GM19025 (cell line): ENCODE measurements around the gene EFNB3.

Experiments used
- ATAC-seq: cut with Tn5 transposase; IDR thresholded peaks from one replicate; pipeline ENCODE4 v1.9.1; 2021; ENCODE audit warnings: mild to moderate bottlenecking, low read depth, moderate library complexity; ENCODE audit not compliant: unreplicated experiment

EFNB3 gene

DNA sequence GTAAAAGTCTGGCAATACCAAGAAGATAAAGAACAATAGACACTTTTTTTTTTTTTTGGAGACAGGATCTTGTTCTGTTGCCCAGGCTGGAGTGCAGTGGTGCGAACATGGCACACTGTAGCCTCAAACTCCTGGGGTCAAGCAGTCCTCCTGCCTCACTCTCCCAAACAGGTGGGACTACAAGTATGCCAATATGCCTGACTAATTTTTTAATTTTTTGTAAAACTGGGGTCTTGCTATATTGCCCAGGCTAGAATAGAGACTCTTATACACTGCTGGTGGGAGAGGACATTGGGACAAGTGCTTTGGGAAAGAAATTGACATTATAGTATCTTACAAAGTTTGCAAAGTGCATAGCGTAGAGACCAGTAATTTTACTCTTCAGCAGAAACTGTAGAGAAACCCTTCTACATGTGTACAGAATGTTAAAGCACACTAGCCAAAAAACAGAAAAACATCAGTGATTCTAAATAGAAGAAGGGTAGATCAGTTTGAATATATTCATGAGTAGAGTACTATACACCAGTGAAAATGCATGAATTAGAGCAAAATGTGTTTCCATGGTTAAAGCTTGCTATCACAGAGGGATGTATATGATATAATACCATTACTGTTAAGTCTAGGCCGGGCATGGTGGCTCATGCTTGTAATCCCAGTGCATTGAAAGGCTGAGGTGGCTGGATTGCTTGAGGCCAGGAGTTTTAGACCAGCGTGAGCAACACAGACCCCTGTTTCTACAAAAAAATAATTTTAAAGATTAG, 7.0 kb upstream of the EFNB3 start:
- no peak for ATAC-seq

DNA sequence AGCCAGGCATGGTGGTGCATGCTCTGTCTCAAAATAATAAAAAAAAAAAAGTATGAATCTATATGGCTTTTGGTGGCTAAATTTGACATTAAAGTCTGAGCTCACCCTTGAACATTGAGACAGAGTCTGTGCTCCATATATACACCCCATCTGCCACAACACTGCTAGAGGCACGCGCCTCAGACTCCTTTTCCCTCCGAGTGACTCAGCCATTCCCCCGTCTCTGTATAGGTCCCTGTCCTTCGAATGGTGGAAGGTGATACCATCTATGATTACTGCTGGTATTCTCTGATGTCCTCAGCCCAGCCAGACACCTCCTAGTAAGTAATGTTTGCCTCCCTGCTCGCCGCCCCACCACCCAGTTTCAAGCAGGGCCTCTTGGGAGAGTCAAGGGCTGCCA, 4.5 kb upstream of the EFNB3 start:
- no peak for ATAC-seq

DNA sequence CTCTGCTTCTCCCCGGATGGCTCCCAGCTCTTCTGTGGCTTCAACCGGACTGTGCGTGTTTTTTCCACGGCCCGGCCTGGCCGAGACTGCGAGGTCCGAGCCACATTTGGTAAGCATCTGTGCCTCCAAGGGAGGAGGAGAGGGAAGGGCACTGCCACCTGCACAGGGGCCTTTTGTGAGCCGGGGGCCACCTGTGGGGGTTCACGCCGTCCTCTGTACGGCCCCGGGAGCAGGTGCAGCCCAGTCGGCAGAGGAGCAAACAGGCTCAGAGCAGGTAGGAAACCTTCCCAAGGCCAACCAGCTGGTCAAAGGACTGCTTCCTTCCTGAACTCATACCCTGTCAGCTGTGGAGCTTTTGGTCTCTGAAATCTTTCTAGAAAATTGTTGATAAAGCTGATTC, 3.3 kb upstream of the EFNB3 start:
- ATAC-seq, result no peak

DNA sequence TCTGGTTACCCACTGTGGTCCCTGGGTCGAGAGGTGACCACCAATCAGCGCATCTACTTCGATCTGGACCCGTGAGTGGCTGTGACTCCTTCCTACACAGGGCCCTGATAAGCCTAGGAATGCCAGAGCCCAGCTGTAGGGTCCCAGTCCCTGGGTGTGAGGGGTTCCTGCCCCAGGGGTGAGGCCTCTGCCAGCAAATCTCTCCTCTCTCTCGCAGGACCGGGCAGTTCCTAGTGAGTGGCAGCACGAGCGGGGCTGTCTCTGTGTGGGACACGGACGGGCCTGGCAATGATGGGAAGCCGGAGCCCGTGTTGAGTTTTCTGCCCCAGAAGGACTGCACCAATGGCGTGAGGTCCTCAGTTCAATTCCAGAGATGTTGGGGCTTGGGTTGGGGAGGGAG, 2.2 kb upstream of the EFNB3 start:
- no peak for ATAC-seq

DNA sequence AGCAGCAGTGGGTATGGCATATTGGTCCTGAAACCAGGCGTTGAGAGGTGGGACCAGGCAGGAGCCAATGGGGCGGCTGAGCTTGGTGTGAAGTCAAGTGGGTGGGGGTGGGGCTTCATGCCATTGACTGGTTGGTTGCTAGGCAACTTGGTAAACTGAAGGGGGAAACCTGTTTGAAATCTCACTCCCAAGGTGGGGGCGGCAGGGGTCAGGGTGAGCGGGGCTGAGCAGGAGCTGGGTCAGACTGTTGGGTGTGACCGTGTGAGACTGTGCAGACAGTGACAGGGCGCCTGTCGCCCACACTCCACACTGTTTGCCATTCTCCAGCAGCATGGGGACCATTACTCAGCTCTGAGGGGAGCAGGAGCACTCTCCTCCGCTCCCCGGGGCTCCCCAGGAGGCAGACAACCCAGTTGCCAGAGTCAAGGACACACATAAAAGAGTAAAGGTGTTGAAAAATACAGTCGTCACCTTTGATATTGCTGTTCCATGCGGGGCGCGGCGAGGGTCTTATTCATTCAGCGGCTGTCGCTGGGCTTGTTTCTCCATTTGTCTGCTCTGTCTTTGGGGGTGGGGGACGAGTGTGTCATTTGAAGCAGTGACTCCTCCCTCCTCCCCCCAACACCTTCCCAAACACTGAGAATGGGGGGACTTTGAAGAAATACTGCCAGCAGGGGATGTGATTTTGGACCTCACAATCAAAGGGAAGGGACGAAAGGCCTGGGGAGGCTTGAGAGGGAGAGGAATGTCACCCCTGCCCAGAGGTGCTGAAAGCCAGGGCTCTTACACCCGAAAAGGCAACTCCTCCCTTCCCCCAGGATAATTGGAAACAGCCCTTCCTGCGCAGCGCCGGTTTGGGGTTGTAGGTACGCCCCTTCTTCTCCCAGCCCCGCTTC, 1.2 kb upstream of the EFNB3 start:
- ATAC-seq, result no peak

DNA sequence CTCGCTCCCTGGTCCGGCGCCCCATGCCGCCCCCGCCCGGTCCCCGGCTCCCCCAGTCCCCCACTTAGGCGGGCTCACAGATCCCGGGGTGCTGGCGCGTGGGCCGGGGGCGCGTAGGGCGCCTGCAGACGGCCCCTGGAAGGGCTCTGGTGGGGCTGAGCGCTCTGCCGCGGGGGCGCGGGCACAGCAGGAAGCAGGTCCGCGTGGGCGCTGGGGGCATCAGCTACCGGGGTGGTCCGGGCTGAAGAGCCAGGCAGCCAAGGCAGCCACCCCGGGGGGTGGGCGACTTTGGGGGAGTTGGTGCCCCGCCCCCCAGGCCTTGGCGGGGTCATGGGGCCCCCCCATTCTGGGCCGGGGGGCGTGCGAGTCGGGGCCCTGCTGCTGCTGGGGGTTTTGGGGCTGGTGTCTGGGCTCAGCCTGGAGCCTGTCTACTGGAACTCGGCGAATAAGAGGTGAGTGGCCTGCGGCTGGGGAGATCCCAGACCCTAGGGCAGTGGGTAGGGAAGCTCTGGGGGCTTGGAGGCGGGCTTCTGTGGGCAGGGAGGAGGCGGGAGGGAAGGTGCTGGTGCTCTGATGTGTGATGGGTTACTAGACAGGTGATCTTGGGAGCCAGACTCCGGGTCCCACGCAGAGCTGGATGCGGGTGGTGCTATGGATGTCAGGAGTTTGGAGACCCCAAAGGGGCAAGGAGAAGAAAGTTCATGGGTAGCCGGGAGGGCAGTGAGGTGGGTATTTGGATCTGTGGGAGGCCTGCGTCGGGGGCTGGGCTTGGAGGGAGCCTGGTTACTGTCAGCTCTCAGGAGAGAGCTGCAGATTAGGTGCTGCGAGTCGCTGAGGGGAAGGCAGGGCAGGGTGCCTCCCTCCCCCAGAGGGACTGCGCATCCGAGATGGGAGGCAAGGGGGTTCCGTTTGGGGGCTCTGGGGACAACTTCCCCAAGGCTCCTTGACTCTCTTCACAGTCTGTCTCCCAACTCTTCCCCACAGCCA, 560 bp downstream of the EFNB3 start:
- no peak for ATAC-seq

DNA sequence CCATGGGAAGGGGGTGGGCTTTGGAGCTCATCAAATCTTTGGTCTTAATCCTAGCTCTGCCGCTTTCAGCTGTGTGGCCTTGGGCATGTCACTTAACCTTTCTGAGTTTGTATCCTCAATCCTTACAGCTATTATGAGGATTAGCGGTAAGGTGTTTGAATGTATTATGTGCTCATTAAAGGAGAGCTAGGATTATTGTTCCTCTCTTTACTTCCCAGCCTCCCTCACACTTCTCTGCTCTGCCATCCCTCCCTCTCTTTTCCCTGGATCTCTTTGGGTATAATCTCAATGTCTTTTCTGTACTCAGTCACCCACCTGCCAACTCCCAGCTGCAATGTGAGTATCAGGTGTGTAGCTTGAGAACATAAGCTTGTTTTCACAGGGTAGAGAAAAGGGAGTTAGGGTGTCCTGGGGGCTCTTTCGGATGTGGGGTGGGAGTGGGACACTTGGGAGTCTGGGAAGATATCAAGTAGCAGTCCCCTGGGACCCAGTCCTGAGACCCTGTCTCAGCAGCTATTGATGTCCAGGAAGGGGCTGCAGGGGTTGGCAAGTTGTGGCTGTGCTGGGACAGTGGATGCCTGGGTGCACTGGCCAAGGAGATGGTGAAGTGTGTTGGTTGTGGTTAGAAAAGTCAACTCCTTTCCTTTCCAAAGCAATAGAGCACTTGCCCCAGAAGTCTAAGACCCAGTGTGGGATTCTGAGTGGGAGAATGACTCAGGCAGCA, 1.8 kb downstream of the EFNB3 start:
- ATAC-seq, result no peak

DNA sequence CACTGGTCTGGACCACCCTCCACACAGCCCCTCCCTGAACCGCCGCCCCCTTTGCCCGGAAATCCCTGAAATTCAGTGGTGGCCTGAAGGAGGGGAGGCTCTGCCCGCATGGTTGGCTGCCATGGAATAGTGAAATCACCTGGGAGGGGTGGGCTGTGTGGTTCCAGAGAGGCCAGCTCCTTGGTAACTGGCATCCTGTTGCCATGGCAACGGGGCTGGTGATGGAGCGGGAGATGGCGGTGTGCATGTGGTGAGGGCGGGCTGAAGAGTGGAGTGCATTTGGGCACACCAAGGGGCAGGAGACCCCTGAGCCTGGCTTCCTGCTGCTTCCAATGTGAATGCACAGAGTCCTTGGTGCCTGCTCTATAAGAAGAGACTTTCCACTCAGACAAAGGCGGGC, 2.4 kb downstream of the EFNB3 start:
- no peak for ATAC-seq

DNA sequence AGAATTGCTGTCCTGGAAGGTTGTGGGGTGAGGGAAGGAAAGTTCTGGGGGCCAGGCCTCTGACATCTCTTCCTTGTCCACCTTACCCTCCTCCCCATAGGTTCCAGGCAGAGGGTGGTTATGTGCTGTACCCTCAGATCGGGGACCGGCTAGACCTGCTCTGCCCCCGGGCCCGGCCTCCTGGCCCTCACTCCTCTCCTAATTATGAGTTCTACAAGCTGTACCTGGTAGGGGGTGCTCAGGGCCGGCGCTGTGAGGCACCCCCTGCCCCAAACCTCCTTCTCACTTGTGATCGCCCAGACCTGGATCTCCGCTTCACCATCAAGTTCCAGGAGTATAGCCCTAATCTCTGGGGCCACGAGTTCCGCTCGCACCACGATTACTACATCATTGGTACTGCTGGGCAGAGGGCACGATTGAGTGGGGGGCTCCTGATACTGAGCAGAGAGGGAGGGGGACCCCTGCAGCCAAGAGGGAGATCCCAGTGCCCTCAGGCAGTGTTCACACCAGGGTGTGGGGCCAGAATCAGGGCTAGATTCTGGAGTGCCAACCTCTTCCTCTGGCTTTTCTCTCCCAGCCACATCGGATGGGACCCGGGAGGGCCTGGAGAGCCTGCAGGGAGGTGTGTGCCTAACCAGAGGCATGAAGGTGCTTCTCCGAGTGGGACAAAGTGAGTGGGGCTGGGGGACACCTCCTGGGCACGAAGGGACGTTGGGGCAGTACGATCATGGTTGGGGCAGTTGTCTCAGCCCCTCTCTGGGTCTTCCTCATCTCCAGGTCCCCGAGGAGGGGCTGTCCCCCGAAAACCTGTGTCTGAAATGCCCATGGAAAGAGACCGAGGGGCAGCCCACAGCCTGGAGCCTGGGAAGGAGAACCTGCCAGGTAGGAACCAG, 3.1 kb downstream of the EFNB3 start:
- no peak for ATAC-seq

DNA sequence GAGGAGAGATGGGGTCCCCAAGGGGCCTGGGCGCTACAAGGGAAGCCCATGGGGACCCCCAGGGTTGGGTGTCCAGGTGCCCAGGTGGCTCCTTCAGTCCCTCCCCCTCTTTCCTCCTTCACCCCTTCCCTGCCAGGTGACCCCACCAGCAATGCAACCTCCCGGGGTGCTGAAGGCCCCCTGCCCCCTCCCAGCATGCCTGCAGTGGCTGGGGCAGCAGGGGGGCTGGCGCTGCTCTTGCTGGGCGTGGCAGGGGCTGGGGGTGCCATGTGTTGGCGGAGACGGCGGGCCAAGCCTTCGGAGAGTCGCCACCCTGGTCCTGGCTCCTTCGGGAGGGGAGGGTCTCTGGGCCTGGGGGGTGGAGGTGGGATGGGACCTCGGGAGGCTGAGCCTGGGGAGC, 4.0 kb downstream of the EFNB3 start:
- no peak for ATAC-seq

DNA sequence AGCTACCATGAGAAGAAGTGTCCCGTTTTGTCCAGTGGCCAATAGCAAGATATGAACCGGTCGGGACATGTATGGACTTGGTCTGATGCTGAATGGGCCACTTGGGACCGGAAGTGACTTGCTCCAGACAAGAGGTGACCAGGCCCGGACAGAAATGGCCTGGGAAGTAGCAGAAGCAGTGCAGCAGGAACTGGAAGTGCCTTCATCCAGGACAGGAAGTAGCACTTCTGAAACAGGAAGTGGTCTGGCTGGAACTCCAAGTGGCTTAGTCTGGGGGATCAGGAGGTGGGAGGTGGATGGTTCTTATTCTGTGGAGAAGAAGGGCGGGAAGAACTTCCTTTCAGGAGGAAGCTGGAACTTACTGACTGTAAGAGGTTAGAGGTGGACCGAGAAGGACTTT, 5.3 kb downstream of the EFNB3 start:
- ATAC-seq, result no peak

DNA sequence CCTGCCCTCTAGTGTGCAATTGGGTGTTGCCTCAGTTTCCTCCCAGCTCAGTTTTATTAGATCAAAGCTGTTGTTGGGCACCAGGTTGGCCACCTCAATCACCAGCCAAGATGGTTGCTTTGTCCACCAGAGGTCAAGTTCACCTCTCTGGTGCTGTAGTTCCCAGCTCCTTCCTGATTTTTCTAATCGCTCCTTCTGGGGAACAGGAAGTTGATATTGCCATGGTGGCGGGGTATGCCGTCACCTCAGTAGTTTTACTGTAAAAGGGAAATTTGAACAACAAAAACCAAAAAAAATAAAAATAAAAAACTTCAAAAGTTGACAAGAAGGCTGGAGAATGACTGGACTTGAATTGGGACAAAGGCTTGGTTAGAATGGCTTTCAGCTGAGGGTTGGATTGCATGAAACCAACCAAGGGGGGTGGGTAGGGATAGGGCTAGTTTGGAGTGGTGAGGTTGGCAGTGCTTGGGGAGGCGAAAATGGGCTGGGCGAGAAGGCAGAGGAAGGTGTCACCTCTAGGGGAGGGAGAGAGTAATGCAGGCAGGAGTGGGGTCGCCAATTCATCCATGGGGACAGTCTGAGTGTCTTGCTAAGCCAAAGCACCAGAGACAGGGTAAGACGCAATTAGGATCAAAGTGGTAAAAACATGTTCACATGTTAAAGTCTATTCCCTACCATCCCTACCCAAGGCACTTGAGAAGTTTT, 6.2 kb downstream of the EFNB3 start:
- ATAC-seq, result no peak

DNA sequence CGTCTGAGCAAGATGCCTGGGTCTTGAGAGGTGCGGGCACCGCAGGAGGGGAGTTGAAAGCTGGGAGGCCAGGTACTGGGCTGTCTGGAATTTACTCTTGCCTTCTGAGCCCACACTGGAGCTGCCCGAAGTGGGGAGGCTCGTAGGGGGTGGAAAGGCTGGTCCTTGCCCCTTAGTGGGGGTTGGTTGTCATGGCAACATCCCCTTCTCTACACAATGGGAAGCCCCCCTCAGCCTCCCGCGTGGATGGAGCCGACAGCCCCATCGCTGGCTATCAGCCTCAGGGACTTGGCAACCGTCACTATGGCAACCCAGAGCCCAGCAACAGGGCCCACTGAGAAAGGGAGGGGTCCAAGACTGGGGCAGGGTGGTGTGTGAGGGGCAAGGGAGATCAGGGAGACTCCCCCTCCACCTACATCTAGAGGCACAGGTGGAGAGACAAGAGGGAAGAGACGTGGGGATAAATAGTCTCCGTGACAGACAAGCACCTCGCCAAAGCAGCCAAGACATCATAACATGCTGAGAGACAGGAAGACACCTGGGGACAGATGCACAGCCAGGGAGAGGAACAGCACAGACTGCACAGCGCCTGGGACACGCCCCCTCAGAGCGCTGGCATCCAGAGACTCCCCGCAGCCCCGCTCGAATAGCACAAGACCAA, 7.2 kb downstream of the EFNB3 start:
- ATAC-seq, result no peak

DNA sequence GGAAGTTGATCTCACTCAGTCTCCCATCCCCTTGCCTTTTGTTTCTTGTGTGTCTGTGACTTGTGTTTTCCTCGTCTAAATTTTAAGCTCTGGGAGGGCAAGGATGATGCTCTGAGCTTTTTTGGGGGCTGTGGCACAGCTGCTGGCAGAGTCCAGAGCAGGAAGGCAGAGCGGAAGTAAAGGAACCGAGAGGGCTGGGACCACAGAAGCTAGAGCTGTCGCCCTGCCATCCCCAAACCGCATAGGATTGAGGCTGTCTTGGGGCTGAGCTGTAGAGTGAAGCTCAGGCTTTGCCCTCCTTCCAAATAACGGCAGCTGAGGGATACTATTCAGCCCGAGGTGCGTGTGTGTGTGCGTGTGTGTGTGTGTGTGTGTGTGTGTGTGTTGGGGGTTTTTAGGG, 8.8 kb downstream of the EFNB3 start:
- ATAC-seq, result no peak

DNA sequence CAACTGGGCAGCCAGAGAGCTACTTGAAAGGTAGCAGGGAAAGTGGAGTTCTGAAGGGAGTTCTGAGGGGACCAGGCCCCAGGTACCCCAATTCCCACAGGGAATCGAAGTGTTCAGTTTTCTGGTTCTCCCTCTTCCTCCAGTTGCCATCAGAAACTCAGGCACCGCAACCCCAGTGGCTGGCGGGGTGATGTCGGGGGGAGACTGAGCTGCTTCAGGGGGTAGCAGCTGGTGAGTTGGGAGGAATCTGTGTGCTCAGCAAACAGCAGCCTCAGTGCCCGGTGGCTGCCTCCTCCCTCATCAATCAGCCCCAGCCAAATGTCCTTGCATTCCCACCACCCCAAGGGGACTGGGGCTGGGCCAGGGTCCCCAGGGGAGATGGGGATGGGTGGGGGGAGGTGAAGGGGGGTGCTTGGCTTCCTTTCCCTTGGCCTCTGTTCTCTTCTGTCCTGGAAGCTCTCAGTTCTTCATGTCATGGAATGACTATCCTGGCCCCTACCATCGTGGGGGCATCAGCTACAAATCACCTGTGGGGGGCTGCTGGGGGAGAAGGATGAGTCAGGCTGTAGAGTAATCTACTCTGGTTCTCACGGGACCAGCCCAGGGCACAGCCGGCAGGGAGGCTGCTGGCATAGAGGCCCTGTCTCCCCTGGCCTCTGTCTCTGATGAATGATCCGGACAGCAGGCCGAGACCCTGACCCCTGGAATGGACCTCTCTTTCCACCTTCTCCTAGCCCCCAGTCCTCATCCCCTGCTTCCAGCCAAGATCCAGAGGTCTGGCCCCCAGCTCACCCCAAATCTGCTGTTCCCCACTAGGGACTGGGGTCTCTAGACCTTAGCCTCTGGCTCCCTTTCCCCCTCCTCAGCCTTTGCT, 10.0 kb downstream of the EFNB3 start:
- ATAC-seq, result no peak

DNA sequence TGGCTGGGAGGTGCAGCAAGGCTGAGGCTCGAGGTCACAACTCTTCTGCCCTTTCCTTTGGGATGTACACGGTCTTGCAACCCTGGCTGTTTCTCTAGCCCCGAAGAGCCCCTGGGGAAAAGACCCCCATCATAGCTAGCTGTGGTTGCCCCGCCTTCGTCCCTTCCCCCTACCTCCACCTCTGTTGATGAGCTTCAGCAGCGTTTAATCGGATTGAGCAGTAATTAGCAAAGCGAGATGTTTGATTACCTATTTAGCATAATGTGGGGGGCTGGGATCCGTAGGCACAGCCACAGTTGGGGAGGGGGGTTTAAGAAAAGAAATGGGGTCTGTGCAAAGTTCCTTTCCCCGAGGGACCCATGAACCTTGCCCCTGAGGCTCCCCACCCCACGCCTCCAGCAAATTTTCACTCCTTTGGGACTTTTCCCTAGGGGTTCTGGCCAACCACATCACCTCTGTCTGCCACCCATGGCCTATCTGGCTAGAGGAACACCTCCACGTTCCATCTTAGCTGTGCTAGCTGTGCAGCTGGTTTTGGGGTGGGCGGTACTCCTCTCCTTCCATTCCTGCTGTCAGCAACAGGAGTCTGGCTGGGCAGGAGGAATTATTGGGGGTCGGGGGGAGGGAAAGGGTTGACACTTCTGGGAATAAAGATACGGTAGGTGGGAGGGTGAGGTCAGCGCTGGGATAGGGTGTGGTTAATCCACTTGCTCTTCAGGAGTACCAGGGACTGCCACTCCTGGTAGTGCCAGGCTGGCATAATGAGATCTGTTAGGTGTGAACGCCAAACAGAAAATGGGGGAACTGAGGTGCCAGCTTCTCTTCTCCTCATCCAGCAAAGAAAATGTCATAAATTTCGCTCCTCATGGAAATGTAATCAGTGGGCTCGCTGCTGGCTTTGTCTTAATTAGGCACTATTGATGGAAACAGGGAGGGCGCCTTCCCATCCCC, 11.2 kb downstream of the EFNB3 start:
- no peak for ATAC-seq
